ENCODE measurements around the gene IFI44. TPM values are rescaled to one million over a fixed set of nuclear protein-coding genes. Genes with fewer than 3 reads are reported as not detected.

IFI44 gene
- total RNA-seq: 24.5 and 44.6 TPM in 2 replicates

GRCh38 chr1:78649628-78650027, at the start of gene IFI44:
TSS of gene IFI44 (plus strand) at chr1:78649831. CDS start at chr1:78650196, 365 bp downstream.

GRCh38 chr1:78619803-78620579, 29.6 kb upstream of the IFI44 start, which contains the start of gene IFI44L:
TSS of gene IFI44L (plus strand) at chr1:78620448. CDS start at chr1:78627916, 7,468 bp downstream.

Other genes with a start within 250 kb of the IFI44 start
- gene PTGFR, start 158.9 kb upstream of the IFI44 start, total RNA-seq: 117 and 222 TPM in 2 replicates
- gene IFI44L, start 29.4 kb upstream of the IFI44 start, total RNA-seq: 8.5 and 20.0 TPM in 2 replicates

All from hair follicle dermal papilla cell (primary cell).